Measurements from ENCODE around the gene UBE3B.

- TF ChIP-seq POLR2A (IDR thresholded peaks at IDR 0.05) = no peak
- TF ChIP-seq CTCF (IDR thresholded peaks at IDR 0.05) = no peak
- no peak for TF ChIP-seq POLR2AphosphoS5 (IDR thresholded peaks at IDR 0.05)
Measured at GRCh38 chr12:109523504-109523903, 46.1 kb downstream of the UBE3B start.

All from prostate gland (tissue), 2 donors.